ENCODE measurements around the gene VEPH1. TPM values are rescaled to one million over a fixed set of nuclear protein-coding genes. Genes with fewer than 3 reads are reported as not detected.
A peak's percentile ranks its signal among the peaks of the same experiment; 100 is the strongest.

Gene VEPH1
- total and polyA plus RNA-seq, 12 donors = 0.07 to 0.85 (median 0.56) TPM; not detected in 5

DNA sequence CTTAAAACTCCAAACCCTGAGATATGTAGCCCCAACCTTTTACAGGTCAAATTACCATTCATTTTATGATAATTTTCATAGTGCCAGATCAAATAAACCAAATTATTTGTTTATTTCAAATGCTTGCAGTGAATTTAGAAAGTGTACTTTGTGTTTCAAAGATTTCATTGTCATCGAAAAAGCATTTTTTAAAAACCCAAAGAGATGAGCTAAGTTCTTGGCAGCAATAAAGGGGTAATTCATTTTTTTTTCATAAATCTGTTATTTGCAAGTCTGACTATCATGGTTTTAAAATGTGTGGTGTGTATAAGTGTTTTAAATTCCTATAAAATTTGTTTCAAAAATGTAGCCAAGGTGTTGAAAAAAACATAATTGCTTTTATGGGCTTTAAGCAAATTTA, 49.4 kb downstream of the VEPH1 start:
- WGBS, 2 donors = 59 to 64% methylated on average over 1 of the region's 1 CpG
- no peaks in the 10 kb centered on the region for H3K27me3 ChIP-seq
- no peak overlapping the region for H3K4me3 ChIP-seq
- intact Hi-C loops (cut with DNase I) = no loop called here
- no peaks in the 10 kb centered on the region for H3K36me3 ChIP-seq
- H3K9me3 ChIP-seq = no peaks in the 10 kb centered on the region
- TF ChIP-seq, protein P1, sequence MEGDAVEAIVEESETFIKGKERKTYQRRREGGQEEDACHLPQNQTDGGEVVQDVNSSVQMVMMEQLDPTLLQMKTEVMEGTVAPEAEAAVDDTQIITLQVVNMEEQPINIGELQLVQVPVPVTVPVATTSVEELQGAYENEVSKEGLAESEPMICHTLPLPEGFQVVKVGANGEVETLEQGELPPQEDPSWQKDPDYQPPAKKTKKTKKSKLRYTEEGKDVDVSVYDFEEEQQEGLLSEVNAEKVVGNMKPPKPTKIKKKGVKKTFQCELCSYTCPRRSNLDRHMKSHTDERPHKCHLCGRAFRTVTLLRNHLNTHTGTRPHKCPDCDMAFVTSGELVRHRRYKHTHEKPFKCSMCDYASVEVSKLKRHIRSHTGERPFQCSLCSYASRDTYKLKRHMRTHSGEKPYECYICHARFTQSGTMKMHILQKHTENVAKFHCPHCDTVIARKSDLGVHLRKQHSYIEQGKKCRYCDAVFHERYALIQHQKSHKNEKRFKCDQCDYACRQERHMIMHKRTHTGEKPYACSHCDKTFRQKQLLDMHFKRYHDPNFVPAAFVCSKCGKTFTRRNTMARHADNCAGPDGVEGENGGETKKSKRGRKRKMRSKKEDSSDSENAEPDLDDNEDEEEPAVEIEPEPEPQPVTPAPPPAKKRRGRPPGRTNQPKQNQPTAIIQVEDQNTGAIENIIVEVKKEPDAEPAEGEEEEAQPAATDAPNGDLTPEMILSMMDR (IDR thresholded peaks at IDR 0.05) = no peak
- H3K4me1 ChIP-seq = peaks cover 0 to 17% (median 0%) of the 10 kb centered on the region in 9 donors
- ATAC-seq (no peak), DNase-seq (no peak)
- H3K27ac ChIP-seq = no peak overlapping the region

DNA sequence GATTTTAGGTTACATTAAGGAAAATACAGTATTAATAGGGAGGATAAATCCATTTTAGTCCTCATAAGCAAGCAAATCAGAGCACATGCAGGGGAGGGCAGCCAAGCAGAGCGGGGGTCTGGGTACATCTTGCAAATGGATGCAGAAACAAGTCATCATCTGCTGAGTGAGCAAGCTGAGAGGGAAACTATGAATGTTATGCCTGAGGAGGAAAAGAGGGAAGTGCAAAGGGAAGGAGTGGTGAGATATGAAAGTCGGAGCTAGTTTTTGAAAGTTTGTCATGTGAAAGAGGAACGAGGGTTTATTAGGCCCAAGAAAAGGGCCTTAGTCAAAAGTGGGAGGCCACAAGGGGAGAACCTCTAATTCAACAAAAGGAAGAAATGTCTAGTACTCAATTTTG, 51.1 kb downstream of the VEPH1 start:
- Histone ChIP-seq H3K4me3 (no peak overlapping the region), H3K27me3 (no peaks in the 10 kb centered on the region), H3K36me3 (no peaks in the 10 kb centered on the region), H3K4me1 (peaks cover 0 to 23% (median 0%) of the 10 kb centered on the region in 9 donors), H3K27ac (no peak overlapping the region), H3K9me3 (no peaks in the 10 kb centered on the region)
- ATAC-seq (no peak), DNase-seq (no peak)
- intact Hi-C loops (cut with DNase I) = no loop called here
- WGBS, 2 donors = 46 to 61% methylated on average over 3 of the region's 3 CpGs
- TF ChIP-seq, protein P1 (IDR thresholded peaks at IDR 0.05) = no peak

DNA sequence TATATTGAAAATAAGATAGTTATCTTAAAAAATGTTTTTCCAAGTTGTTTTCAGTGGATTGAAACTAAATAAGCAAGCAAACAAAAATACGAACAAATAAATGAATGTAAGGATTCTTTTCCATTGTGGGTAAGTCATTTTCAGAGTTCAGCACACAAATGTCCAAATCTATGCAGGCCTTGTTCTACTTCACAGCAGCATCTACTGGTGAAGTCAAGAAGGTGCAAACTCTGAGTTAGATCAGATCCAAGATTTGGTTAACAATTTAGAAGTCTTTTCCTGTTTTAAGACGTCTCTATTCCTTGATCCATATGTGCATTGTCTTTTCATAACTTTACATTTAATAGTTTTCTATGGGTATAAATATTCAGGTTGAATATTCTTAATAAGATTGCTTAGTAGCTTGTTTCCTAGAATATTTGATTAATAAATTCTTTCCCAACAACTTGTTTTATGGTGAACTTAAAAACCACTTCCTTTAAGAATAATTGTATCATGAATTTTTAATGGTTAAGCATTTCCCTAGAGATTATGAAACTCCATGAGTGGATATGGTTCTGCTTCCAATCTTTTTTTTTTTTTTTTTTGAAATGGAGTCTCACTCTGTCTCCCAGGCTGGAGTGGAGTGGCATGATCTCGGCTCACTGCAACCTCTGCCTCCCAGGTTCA, 56.1 kb downstream of the VEPH1 start:
- H3K36me3 ChIP-seq = no peaks in the 10 kb centered on the region
- no peaks in the 10 kb centered on the region for H3K9me3 ChIP-seq
- H3K27ac ChIP-seq = no peak overlapping the region
- no peaks in the 10 kb centered on the region for H3K27me3 ChIP-seq
- no peak overlapping the region for H3K4me3 ChIP-seq
- WGBS, 2 donors = 64 to 72% methylated on average over 3 of the region's 3 CpGs
- DNase-seq (no peak), ATAC-seq (peak in 1 of 8 donors; percentile 47)
- intact Hi-C loops (cut with DNase I) = loop anchor here in 1 of 10 donors (10.0 kb wide), 1 partner anchor 242 kb away; no protein-coding TSS in a partner anchor
- peaks cover 0 to 32% (median 0%) of the 10 kb centered on the region in 9 donors for H3K4me1 ChIP-seq
- TF ChIP-seq, protein P1 (IDR thresholded peaks at IDR 0.05) = peak in 8 of 9 donors; percentile 27 to 59 (median 40)

DNA sequence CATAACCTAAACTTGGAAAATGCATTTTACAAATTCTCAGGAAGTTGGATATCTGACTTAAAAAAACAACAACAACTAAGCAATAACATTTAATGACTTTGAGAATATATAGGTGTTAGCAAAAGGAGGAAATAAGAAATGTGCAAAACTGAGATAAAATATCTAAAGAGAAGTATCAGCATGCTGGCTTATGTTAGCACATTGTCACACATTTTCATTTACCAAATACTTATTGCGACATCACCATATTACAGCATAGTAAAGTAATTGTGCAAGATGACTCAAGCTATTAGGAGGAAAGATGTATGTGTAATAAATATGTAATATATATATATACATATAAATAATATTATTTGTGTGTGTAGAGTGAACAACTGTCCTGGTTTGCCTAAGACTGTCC, 57.4 kb downstream of the VEPH1 start:
- intact Hi-C loops (cut with DNase I) = loop anchor here in 1 of 10 donors (10.0 kb wide), 1 partner anchor 241 kb away; no protein-coding TSS in a partner anchor
- ATAC-seq (no peak), DNase-seq (no peak)
- TF ChIP-seq, protein P1 (IDR thresholded peaks at IDR 0.05) = no peak
- H3K36me3 ChIP-seq = no peaks in the 10 kb centered on the region
- 80 to 98% methylated on average over 1 of the region's 1 CpG for WGBS, 2 donors
- H3K27me3 ChIP-seq = peaks cover 0 to 12% (median 0%) of the 10 kb centered on the region in 7 donors
- no peak overlapping the region for H3K27ac ChIP-seq
- H3K4me3 ChIP-seq = no peak overlapping the region
- H3K9me3 ChIP-seq = no peaks in the 10 kb centered on the region
- peaks cover 0 to 25% (median 0%) of the 10 kb centered on the region in 9 donors for H3K4me1 ChIP-seq
